Activated CD8-positive, alpha-beta memory T cell treated with anti-CD3 and anti-CD28 coated beads, Interleukin-2, amount 50 U/mL, for 1 hour (primary cell): ENCODE data around the gene CRYZ.

ENCODE experiments used
- DNase-seq: peaks from one replicate; pipeline ENCODE4 v3.0.0-alpha.2; 2020; ENCODE audit errors: extremely low read depth

Gene CRYZ

GRCh38 chr1:74731399-74732052 is 1.3 kb downstream of the CRYZ start:
- DNase-seq: no peak

- no peak for DNase-seq
Observed at GRCh38 chr1:74729741-74730478, 2.9 kb downstream of the CRYZ start.

- no peak for DNase-seq
Observed at GRCh38 chr1:74728736-74729135, 4.1 kb downstream of the CRYZ start.

GRCh38 chr1:74726063-74726462 is 6.8 kb downstream of the CRYZ start:
- DNase-seq: no peak

GRCh38 chr1:74717626-74718025 is 15.2 kb downstream of the CRYZ start:
- DNase-seq: no peak

- DNase-seq: no peak
Observed at GRCh38 chr1:74716822-74717221, 16.0 kb downstream of the CRYZ start.

GRCh38 chr1:74715806-74716205 is 17.0 kb downstream of the CRYZ start:
- DNase-seq: no peak

- DNase-seq: no peak
Observed at GRCh38 chr1:74715236-74715502, 17.7 kb downstream of the CRYZ start.

- no peak for DNase-seq
Observed at GRCh38 chr1:74714429-74715235, 18.2 kb downstream of the CRYZ start.

- no peak for DNase-seq
Observed at GRCh38 chr1:74713849-74714248, 19.0 kb downstream of the CRYZ start.

- no peak for DNase-seq
Observed at GRCh38 chr1:74712881-74713280, 20.0 kb downstream of the CRYZ start.

- no peak for DNase-seq
Observed at GRCh38 chr1:74703386-74704182, 29.3 kb downstream of the CRYZ start.

GRCh38 chr1:74699331-74699730 is 33.5 kb downstream of the CRYZ start:
- no peak for DNase-seq

GRCh38 chr1:74697832-74698231 is 35.0 kb downstream of the CRYZ start:
- DNase-seq: no peak

GRCh38 chr1:74693473-74693872 is 39.4 kb downstream of the CRYZ start:
- DNase-seq: no peak

- DNase-seq: no peak
Observed at GRCh38 chr1:74690909-74691308, 41.9 kb downstream of the CRYZ start.

- no peak for DNase-seq
Observed at GRCh38 chr1:74690364-74690696, 42.5 kb downstream of the CRYZ start.

GRCh38 chr1:74689621-74690363 is 43.1 kb downstream of the CRYZ start:
- DNase-seq: no peak

GRCh38 chr1:74686928-74687327 is 45.9 kb downstream of the CRYZ start:
- DNase-seq: no peak

GRCh38 chr1:74684301-74684700 is 48.5 kb downstream of the CRYZ start:
- no peak for DNase-seq

- DNase-seq: no peak
Observed at GRCh38 chr1:74683656-74684055, 49.2 kb downstream of the CRYZ start.

GRCh38 chr1:74681851-74682250 is 51.0 kb downstream of the CRYZ start:
- DNase-seq: no peak
